Measurements from ENCODE around the gene USP34.

DNA sequence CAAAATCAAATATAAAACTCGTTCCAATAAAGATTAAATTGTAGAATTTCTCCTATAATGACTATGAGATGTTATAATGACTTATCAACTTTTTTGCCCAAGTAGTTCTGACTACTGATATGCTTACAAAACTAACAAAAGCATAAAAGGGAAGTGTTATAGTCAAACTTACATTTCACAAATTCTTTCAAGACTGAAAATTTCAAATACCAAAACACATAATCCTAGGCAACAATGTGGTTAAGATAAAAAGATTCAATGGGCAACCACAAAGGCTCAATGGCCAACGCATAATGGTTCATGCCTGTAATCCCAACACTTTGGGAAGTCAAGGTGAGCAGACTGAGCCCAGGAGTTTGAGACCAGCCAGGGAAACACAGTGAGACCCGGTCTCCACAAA, 135.7 kb downstream of the USP34 start:
- TF ChIP-seq ZNF274 (IDR thresholded peaks at IDR 0.05; ENCODE audit: low read depth, low read length) (no peak), SUZ12 (IDR thresholded peaks at IDR 0.05; ENCODE audit: extremely low read depth, insufficient read depth, insufficient read length) (no peak)

All from NT2/D1 (cell line).